HG03097 (cell line): ENCODE measurements around the gene SERINC3.

Experiments used
- ATAC-seq: cut with Tn5 transposase; IDR thresholded peaks from one replicate; pipeline ENCODE4 v1.9.1; 2021; ENCODE audit not compliant: unreplicated experiment, low FRiP score

SERINC3 gene

DNA sequence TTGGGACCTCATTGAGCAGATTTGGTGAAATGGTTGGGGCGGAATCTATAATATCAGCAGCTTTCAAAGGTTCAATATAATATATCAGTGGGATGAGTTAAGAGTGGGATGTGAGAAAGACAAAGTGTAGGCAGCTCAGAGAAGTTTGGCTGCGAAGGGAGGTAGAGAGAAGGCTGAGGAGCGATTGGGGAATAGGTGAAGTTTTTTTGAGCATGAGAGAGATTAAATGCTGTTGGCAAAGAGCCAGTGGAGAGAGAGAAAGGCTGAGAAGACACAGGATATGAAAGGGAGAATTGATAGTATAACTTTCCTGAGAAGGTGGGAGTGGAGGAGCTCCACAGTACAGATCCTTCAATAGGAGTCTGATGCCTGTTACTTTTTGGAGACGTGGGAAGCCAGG, 12.1 kb upstream of the SERINC3 start:
- no peak for ATAC-seq

DNA sequence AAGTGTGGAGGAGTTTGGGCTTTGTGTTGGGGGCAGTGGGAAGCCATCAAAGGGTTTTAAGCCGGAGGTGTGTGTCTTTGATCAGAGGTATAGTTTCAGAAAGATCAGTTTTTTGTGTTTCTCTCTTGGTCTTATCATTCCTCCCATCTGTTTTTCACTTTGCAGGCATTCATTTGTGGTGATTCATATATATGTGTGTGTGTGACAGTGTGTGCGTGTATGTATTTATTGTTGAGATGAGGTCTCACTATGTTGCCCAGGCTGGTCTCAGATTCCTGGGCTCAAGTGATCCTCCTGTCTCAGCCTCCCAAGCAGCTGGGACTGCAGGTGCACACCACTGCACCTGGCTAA, 11.1 kb upstream of the SERINC3 start:
- ATAC-seq = no peak

DNA sequence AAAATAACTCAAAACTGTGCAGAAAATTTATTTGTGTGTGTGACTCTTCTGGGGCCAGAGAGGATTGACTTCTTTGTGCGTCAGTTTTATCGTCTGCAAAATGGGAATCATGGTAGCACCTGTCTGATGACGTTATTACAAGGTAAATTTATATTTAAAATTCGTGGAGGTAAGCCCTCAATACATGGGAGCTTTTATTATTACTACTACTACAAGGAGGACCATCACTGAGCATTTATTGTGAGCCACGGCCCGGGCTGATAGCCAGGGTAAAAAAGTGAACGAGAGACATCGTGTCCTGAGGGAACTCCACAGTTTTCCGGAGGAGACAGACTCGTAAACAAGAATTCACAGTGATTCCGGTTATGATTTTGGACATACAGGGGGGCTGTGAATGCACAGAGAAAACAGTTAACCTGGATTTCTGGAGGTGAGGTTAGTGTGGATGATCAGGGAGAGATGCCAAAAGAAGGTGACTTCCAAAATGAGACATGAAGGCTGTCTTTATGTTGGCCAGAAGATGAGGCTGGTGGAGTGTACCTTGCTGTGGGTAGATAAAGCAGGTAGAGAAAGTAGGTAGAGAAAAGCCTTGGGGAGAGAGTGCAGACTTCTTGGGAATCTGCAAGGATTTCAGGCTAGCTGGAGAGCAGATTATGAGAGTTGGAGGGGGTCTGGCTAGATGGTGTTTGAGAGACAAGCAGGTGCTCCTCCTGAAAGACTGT, 10.6 kb upstream of the SERINC3 start:
- no peak for ATAC-seq

DNA sequence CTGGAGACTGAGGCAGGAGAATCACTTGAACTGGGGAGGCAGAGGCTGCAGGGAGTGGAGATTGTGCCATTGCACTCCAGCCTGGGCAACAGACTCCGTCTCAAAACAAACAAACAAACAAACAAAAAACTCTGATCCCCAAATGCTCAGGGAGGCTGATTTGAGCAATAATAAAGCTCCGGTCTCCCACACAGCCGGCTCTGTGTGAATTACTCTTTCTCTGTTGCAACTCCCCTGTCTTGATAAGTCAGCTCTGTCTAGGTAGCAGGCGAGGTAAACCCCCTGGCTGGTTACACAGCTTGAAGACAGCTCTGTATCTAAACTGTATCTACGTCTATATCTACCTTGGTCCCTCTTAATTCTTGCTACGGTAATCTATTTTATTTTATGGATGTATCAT, 6.4 kb upstream of the SERINC3 start:
- no peak for ATAC-seq

DNA sequence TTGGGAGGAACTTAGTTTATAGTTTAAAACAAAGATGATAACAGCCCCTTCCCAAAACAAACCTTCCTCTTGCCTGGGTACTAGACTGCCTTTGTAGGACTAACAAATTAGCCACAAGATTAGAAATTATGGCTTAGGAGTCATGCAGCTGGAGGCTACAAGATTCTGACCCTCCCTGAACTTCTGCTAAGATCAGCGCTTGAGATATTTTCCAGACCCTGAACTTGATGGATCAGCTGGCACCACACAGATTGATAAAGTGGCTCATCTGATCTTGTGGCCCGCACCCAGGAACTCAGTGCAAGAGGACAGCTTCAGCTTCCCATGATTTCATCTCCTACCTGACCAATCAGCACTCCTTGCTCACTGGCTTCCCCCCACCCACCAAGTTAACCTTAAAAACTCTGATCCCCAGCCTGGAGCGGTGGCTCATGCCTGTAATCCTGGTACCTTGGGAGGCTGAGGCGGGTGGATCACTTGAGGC, 5.9 kb upstream of the SERINC3 start:
- no peak for ATAC-seq

DNA sequence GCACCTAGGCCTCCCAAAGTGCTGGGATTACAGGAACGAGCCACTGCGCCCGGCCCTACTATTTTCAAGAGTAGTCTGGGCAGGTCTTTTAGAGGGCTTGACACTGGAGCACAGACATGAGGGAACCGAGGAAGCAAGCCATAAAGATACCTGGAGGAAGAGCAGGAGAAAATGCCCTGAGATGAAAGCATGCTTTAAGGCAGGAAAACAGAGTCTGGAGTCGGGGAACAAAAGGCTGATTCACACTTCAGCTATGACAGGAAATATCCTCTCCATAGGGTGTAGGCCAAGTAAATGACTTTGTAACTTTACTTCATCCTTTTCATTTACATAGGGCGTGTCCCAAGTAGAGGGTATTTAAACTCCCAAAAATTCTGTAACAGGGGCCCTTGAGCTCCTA, 4.3 kb upstream of the SERINC3 start:
- no peak for ATAC-seq

DNA sequence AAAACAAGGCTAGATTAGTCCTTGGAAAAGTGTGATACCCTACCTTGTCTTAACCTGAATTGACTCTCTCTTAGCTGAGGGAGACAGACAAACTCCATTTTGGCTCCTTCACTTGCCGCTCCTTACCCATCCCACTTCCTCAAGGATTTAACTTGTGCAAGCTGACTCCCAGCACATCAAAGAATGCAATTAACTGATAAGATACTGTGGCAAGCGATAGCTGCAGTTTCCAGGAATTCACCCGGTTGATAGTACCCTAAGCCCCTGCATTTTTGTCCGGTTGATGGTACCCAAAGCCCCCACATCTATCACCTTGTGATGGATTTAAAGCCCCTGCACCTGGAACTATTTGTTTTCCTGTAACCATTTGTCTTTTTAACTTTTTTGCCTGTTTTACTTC, 1.9 kb upstream of the SERINC3 start:
- ATAC-seq = no peak

DNA sequence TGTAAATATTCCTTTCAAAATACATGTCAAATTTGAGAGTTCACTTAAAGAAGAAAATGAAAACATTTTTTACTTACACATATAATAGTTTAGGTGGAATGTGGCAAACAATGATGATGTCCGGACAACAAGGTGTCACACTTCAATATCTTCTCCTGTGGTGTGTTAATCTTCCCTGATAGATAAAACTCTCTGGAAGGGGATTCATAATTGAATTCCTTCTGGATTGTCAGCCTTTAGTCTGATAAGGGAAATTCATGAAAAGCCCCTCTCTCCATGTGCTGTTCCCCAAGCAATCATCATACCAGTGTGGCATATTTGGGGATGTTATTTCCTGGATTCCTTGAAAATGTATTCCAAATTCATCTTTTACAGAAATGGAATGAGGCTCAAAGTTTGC, 971 bp upstream of the SERINC3 start:
- ATAC-seq = no peak

DNA sequence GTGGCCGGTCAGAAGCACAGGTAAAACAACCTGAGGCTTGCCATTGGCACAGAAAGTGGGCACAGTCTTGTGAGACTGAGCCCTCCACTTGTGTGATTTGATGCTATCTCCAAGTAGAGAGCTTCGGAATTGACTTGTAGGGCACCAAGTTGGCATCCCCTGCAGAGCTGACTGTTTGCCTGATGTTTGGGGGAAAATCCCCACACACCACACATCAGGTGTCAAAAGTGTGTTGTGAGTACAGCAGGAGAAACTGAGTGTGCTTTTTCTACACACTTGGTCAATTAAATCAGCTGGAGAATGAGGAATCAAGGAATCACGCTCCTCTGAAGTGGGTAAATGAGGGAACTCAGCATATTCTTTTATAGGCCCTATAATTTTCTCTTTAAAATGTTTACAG, 989 bp downstream of the SERINC3 start:
- ATAC-seq = no peak

DNA sequence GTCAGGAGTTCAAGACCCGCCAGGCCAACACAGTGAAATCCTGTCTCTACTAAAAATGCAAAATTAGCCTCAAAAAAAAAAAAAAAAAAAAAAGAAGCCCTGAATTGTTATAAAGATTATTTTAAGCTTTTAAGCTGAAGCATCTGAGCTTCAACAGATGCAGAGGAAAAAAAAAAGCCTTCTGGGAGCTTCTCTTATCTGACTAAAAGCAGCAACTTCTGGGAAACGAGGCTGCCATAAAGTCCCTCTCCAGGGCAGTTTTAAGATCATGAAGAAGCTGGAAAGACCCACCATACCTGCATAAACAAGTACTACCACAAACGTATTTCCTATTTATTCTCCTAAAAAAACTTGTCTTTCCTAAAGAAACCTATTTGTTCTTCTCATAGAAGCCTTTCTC, 3.6 kb downstream of the SERINC3 start:
- ATAC-seq = no peak

DNA sequence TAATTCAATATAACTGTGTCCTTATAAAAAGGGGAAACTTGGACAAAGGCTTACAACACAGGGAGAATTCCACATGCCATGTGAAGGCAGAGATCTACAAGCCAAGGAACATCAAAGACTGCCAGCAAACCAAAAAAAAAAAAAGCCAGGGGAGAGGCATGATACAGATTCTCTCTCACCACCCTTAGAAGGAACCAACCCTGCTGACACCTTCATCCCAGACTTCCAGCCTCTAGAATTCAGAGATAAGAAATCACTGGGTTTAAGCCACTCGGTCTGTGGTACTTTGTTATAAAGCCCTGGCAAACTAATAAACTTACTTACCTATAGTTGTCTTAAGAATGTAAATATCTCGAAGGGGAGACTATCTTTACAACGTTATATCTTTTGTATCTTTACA, 4.4 kb downstream of the SERINC3 start:
- no peak for ATAC-seq

DNA sequence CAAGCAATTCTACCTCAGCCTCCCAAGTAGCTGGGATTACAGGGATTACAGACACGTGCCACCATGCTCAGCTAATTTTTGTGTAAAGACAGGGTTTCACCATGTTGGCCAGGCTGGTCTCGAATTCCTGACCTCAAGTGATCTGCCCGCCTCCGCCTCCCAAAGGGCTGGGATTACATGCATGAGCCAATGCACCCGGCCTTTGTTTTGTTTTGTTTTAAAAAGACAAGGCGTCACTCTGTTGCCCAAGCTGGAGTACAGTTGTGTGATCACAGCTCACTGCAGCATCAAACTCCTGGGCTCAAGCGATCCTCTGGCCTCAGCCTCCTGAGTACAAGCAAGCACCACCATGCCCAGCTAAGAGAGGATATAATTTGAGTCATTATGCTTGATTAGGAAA, 5.4 kb downstream of the SERINC3 start:
- ATAC-seq = no peak

DNA sequence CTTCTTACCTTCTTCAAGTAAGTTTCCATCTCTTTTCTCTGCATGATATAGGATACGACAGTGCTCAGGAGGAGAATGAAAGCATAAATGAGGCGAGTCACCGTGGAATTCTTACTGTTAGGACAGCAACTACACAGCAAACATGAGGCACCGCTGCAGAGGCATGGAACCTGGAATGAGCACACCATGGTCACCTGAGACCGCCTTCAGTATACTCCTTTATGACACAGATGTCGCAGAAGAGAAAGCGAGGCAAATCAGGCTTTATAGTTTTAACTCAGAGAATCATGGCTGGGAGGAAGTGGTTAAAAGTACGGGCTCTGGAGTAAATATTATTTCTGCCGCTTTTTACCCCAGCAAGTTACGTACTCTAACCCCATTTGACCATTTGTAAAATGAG, 8.0 kb downstream of the SERINC3 start:
- no peak for ATAC-seq

DNA sequence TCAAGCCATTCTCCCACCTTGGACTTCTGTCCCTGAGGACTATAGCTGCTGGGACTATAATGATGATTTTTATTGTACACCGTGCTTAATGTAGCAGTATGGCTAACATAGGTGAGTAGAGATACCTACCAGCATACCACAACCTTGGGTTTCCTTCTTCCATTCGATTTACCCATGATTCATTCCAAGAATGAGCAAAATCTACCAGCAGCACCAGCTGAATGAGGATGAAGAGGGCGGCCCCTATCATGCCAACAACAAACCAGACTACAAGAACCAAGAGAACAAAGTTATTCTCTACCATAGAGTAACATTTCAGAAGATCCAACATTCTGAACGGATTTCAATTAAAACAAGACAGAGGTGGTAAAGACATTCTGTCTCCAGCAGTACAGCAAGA, 12.1 kb downstream of the SERINC3 start:
- no peak for ATAC-seq

DNA sequence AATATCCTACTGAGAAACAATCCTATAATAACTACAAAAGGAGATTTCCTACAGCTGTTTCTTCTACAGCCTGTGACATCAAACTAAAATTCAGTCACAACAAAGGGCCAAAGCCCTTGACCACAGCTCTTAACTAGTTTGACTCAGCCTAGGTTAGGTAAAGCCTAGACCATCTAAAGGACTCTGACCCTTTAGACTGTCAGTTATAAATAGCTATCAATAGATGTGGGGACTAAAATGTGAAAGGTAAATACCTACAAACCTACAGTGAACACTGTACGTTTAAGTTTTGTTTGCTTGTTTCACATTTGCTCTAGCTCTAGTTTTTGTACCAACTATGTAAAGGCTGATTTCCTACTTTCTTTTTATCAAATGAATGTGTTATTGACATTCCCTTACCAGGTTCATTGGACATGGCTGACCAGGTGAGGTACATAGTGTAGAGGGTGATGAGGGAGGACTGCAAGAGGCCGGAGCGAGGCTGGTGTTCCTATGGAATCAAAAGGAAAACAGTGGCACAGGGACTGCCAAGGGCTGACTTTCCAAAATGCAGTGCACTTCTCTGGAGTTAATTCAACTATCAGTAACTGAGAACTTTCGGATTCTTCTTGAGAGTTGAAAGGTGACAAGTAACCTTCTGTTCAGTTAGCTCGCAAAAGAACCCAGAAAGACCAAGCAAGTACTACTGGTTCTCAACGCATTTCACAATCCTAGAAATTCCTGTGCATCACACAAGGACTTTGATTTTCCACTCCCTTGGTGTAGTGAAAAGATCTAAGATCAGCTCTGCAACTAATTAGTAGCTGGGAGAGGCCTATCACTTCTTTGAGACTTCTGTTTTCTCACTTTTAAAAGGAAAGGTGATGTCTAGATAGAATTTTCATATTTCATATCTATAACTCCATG, 17.2 kb downstream of the SERINC3 start:
- ATAC-seq = no peak

DNA sequence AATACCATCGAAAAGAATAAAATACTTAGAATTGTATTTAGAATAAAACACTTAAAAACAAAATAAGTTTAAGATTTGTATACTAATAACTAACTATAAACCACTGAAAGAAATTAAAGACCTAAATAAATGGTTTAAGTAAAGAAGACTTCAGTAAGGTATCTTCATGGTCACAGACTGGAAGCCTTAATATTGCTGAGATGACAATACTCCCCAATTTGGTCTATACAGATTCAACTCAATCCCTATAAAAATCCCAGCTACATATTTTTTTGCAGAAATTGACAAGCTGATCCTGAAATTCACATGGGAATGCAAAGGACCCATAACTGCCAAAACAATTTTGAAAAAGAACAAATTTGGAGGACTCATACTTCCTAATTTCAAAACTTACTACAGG, 18.9 kb downstream of the SERINC3 start:
- ATAC-seq = no peak

DNA sequence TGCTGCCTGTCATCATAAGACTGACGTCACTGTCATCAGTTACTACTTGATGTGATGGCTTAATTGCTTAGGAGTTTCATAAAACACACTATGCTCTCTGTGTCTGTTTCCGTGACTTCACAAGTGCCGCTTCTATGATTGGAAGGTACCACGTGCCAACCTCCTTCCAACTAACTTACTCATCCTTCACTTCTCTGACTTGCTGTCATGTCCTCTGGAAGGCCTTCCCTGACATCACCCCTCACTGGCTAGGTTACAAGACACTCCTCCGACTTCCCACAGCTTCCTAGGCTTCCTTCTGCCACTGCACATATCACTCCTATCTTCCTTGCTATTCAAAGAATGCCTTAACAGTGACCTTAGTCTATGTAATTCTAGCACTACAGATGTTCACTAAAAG, 20.4 kb downstream of the SERINC3 start:
- ATAC-seq = no peak

DNA sequence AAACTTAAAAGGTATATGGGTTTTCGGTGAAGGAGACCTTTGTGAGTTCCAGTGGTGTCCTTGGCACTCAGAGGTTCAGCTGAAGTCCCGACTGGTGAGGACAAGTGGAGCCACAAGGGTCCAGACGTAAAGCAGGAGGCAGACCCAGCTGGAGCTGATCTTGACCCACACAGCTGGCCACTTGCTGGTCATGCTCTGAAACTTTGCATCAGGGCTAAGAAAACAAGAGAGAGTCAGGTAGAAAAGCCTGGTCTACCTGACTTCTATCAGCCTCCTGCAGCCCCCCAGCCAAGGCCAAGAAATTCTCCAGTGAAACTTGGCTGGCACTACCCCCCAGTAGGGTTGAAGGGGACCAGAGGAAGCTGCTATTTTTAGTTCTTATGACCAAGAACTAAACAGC, 21.6 kb downstream of the SERINC3 start:
- no peak for ATAC-seq

DNA sequence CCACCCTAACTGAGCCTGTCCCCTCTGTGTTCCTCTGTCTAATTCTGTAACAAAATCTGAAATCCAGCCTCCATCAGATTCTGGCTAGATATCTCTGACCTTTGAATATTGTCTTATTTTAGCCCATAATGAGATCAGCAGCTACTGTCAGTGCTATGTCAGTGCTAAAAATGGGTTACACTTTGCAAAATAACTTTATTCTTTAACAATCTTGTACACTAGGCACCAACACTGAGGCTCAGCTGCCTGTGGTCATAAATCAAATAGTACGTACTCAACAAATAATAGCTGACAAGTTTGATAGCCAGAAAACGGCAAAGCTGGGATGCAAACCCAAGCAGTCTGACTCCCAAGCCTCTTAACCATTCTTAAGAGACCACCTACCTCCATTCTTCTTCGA, 24.1 kb downstream of the SERINC3 start:
- ATAC-seq = no peak

DNA sequence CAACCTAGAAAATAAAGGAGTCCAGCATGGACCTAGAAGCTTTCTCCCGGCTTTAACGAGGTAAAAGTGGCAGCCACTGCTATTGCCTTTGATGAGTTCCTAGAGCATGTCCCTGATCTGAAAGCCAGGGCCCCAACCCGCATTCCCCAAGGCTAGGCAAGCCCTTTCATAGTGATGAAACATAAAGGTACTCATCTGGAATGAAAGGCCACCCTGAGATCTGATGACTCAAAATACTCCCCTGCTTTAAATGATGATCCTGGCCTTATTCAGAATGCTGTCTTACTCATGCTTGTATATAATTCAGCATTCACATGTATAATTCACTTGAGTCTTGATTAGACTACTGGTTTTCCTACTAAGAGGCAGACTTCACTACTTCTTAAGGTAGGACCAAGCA, 24.9 kb downstream of the SERINC3 start:
- no peak for ATAC-seq

DNA sequence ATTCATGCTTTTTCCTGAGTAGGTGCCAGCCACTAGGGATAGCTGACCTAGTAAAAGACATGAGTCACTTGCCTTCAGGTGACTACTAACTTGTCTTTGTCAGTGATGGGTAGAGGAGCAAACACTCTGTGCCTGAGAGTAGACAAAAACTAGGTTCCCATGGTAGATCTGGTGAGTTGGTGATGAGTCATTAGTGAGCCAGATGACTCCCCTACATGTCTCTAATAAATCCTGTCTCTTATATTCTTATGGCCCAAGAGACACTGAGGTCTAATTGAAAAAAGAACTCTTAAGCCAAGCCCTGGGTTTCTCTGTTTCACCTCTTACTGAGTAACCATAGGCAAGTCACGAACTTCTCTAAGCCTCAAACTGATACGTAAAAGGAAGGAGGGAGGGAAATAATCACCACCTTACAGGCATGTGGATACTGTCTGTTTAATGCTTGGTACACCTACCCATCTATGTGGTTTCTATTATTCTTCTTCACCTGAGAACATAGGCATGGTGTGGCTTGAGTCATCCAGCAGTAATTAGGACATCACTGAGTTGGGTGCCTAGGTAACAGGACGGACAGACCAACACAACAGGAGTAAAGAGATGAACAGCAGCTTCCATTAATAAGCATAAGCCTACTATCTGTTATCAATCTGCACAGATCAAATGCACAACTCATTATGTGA, 25.9 kb downstream of the SERINC3 start:
- ATAC-seq = no peak

DNA sequence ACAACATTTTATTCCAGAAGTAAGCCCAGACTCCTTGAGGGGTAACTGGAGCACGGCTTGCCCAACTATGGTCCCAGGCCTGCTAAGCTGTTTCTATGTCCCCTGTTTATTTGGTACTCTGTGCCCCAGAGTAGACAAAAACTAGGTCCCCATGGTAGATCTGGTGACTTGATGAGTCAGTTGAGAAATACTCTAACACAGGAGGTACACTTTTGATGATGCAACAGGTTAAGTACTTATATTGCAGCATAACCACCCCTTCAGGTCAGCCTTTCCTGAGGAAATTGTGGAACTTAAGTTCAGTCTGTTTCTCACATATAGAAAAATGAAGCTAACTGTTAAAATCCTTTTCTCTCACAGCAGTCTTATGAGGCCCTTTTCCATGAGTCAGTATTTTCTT, 26.6 kb downstream of the SERINC3 start:
- no peak for ATAC-seq
